ENCODE measurements around the gene MRPL57.

The MRPL57 gene

GRCh38 chr13:21202767-21203531 lies 26.5 kb downstream of the MRPL57 start:
- TF ChIP-seq TAF1 (IDR thresholded peaks at IDR 0.05; ENCODE audit: borderline replicate concordance, insufficient read depth, low read length), result no peak
- no peak for TF ChIP-seq REST (IDR thresholded peaks at IDR 0.05; ENCODE audit: insufficient read depth in 1 of 2, low read depth in 2 of 2, low read length in 2 of 2)
- TF ChIP-seq POLR2AphosphoS5 (IDR thresholded peaks at IDR 0.05; ENCODE audit: low read depth, low read length), result no peak
- no peak for TF ChIP-seq FOXP2 (optimal IDR thresholded peaks at IDR 0.05; ENCODE audit: borderline replicate concordance, extremely low read depth, extremely low read length, insufficient read depth)
- TF ChIP-seq SIN3A (IDR thresholded peaks at IDR 0.05; ENCODE audit: borderline replicate concordance, insufficient read depth, low read length), result no peak

GRCh38 chr13:21208652-21209154 lies 32.2 kb downstream of the MRPL57 start:
- TF ChIP-seq FOXP2 (optimal IDR thresholded peaks at IDR 0.05; ENCODE audit: borderline replicate concordance, extremely low read depth, extremely low read length, insufficient read depth), result no peak
- TF ChIP-seq SIN3A (IDR thresholded peaks at IDR 0.05; ENCODE audit: borderline replicate concordance, insufficient read depth, low read length), result no peak

DNA sequence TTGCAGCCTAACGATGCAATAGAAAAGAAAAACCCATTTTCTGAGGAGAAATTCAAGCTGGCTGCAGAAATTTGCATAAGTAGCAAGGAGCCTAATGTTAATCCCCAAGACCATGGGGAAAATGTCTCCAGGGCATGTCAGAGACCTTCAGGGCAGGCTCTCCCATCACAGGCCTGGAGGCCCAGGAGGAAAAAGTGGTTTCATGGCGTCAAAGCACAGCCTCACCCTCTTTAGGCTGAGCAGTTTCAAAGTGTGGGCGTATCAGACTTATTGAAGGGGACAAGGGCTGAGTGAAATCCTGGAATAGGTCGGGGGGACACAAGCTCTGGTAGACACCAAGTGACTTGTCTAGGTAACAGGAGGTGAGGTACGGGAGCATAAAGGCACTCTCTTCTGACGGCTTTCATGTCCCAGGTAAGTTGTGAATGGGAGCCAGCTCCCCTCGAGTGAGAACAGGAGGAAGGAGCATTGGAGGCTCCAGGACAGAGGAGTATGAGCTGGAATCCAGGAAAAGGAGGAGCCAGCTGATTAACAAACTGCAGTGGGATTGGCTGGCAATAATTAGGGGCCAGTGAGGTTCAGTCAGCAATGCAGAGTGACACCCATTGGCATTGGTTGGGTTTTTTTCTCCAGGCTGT lies 35.8 kb downstream of the MRPL57 start:
- TF ChIP-seq FOXP2 (optimal IDR thresholded peaks at IDR 0.05; ENCODE audit: borderline replicate concordance, extremely low read depth, extremely low read length, insufficient read depth) (no peak), SIN3A (IDR thresholded peaks at IDR 0.05; ENCODE audit: borderline replicate concordance, insufficient read depth, low read length) (no peak), POLR2AphosphoS5 (IDR thresholded peaks at IDR 0.05; ENCODE audit: low read depth, low read length) (no peak), REST (IDR thresholded peaks at IDR 0.05; ENCODE audit: insufficient read depth in 1 of 2, low read depth in 2 of 2, low read length in 2 of 2) (no peak), TAF1 (IDR thresholded peaks at IDR 0.05; ENCODE audit: borderline replicate concordance, insufficient read depth, low read length) (no peak)

DNA sequence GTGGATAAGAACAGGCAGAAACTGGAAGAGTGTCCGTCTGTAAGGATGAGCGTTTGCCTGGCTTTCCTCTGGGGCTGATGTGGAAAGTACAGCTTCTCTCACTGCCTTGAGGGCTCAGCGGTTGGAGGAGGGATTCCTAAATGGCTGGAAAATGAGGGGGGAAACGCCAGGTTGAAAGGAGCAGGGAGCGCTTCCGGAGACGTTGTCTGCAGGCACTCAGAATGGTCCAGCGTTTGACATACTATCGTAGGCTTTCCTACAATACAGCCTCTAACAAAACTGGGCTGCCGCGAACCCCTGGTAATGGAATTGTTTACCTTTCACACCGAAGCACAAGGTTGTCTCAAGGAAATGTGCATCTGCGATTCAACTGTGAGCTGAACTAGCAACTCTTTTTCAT lies 39.9 kb downstream of the MRPL57 start:
- TF ChIP-seq POLR2AphosphoS5 (IDR thresholded peaks at IDR 0.05; ENCODE audit: low read depth, low read length), result no peak
- TF ChIP-seq SIN3A (IDR thresholded peaks at IDR 0.05; ENCODE audit: borderline replicate concordance, insufficient read depth, low read length), result no peak
- no peak for TF ChIP-seq FOXP2 (optimal IDR thresholded peaks at IDR 0.05; ENCODE audit: borderline replicate concordance, extremely low read depth, extremely low read length, insufficient read depth)
- no peak for TF ChIP-seq TAF1 (IDR thresholded peaks at IDR 0.05; ENCODE audit: borderline replicate concordance, insufficient read depth, low read length)
- TF ChIP-seq REST (IDR thresholded peaks at IDR 0.05; ENCODE audit: insufficient read depth in 1 of 2, low read depth in 2 of 2, low read length in 2 of 2), result no peak

- TF ChIP-seq FOXP2 (optimal IDR thresholded peaks at IDR 0.05; ENCODE audit: borderline replicate concordance, extremely low read depth, extremely low read length, insufficient read depth), result no peak
- TF ChIP-seq SIN3A (IDR thresholded peaks at IDR 0.05; ENCODE audit: borderline replicate concordance, insufficient read depth, low read length), result no peak
Measured at GRCh38 chr13:21218351-21219035, 42.0 kb downstream of the MRPL57 start.

Data from PFSK-1 (cell line).